ENCODE results near the gene EEF2KMT.

The EEF2KMT gene

GRCh38 chr16:5042574-5043171 lies 54.9 kb downstream of the EEF2KMT start:
- TF ChIP-seq CTCF (IDR thresholded peaks at IDR 0.05; ENCODE audit: low read length) = no peak
- Histone ChIP-seq H4K20me1 (ENCODE audit: insufficient read depth, low read length) (no peaks in the 10 kb centered on the region), H3K4me3 (ENCODE audit: low read depth, low read length, poor library complexity, severe bottlenecking) (no peak overlapping the region), H3K27ac (ENCODE audit: low read depth, low read length, poor library complexity, severe bottlenecking) (no peak overlapping the region), H3F3A (ENCODE audit: insufficient read depth, low read length) (no peaks in the 10 kb centered on the region), H2AFZ (ENCODE audit: low read length) (no peak overlapping the region), H3K27me3 (ENCODE audit: insufficient read depth, low read length) (no peaks in the 10 kb centered on the region; the same call in 1 of the 2 replicates), H3K4me1 (ENCODE audit: insufficient read depth, low read length, severe bottlenecking) (no peaks in the 10 kb centered on the region), H3K4me2 (ENCODE audit: low read length) (no peak overlapping the region), H3K79me2 (ENCODE audit: insufficient read depth, low read length) (no peaks in the 10 kb centered on the region), H3K9ac (ENCODE audit: low read length) (no peak overlapping the region), H3K36me3 (ENCODE audit: insufficient read depth, low read length) (no peaks in the 10 kb centered on the region), H3K9me2 (ENCODE audit: low read depth, low read length) (no peaks in the 10 kb centered on the region), H3K9me3 (ENCODE audit: low read length) (no peaks in the 10 kb centered on the region)

- Histone ChIP-seq H3K27ac (ENCODE audit: low read depth, low read length, poor library complexity, severe bottlenecking) (no peak overlapping the region), H4K20me1 (ENCODE audit: insufficient read depth, low read length) (no peaks in the 10 kb centered on the region), H3K9me2 (ENCODE audit: low read depth, low read length) (no peaks in the 10 kb centered on the region), H3K36me3 (ENCODE audit: insufficient read depth, low read length) (no peaks in the 10 kb centered on the region), H3K4me2 (ENCODE audit: low read length) (no peak overlapping the region), H3F3A (ENCODE audit: insufficient read depth, low read length) (no peaks in the 10 kb centered on the region), H3K9ac (ENCODE audit: low read length) (no peak overlapping the region), H2AFZ (ENCODE audit: low read length) (no peak overlapping the region), H3K9me3 (ENCODE audit: low read length) (no peaks in the 10 kb centered on the region), H3K4me1 (ENCODE audit: insufficient read depth, low read length, severe bottlenecking) (peaks cover 2% of the 10 kb centered on the region), H3K27me3 (ENCODE audit: insufficient read depth, low read length) (no peaks in the 10 kb centered on the region; the same call in 1 of the 2 replicates), H3K4me3 (ENCODE audit: low read depth, low read length, poor library complexity, severe bottlenecking) (no peak overlapping the region), H3K79me2 (ENCODE audit: insufficient read depth, low read length) (no peaks in the 10 kb centered on the region)
- TF ChIP-seq EZH2 (IDR thresholded peaks at IDR 0.05; ENCODE audit: borderline replicate concordance, low read length) (no peak), CTCF (IDR thresholded peaks at IDR 0.05; ENCODE audit: low read length) (no peak)
These were observed 55.9 kb downstream of the EEF2KMT start for GRCh38 chr16:5041600-5042133.

- H2AFZ ChIP-seq (ENCODE audit: low read length) = no peak overlapping the region
- H3K27me3 ChIP-seq (ENCODE audit: insufficient read depth, low read length) = no peaks in the 10 kb centered on the region; the same call in 1 of the 2 replicates
- no peaks in the 10 kb centered on the region for H4K20me1 ChIP-seq (ENCODE audit: insufficient read depth, low read length)
- no peaks in the 10 kb centered on the region for H3K79me2 ChIP-seq (ENCODE audit: insufficient read depth, low read length)
- TF ChIP-seq CTCF (IDR thresholded peaks at IDR 0.05; ENCODE audit: low read length) (no peak), EZH2 (IDR thresholded peaks at IDR 0.05; ENCODE audit: borderline replicate concordance, low read length) (no peak)
- H3F3A ChIP-seq (ENCODE audit: insufficient read depth, low read length) = no peaks in the 10 kb centered on the region
- H3K9me2 ChIP-seq (ENCODE audit: low read depth, low read length) = no peaks in the 10 kb centered on the region
- H3K36me3 ChIP-seq (ENCODE audit: insufficient read depth, low read length) = no peaks in the 10 kb centered on the region
- no peaks in the 10 kb centered on the region for H3K9me3 ChIP-seq (ENCODE audit: low read length)
- no peak overlapping the region for H3K9ac ChIP-seq (ENCODE audit: low read length)
- H3K4me2 ChIP-seq (ENCODE audit: low read length) = no peak overlapping the region
- H3K4me3 ChIP-seq (ENCODE audit: low read depth, low read length, poor library complexity, severe bottlenecking) = no peak overlapping the region
- H3K4me1 ChIP-seq (ENCODE audit: insufficient read depth, low read length, severe bottlenecking) = peaks cover 9% of the 10 kb centered on the region
- no peak overlapping the region for H3K27ac ChIP-seq (ENCODE audit: low read depth, low read length, poor library complexity, severe bottlenecking)
These were observed 57.1 kb downstream of the EEF2KMT start for GRCh38 chr16:5040451-5040850.

Measured in OCI-LY1 (cell line).